ENCODE results near the gene RNF5.

DNA sequence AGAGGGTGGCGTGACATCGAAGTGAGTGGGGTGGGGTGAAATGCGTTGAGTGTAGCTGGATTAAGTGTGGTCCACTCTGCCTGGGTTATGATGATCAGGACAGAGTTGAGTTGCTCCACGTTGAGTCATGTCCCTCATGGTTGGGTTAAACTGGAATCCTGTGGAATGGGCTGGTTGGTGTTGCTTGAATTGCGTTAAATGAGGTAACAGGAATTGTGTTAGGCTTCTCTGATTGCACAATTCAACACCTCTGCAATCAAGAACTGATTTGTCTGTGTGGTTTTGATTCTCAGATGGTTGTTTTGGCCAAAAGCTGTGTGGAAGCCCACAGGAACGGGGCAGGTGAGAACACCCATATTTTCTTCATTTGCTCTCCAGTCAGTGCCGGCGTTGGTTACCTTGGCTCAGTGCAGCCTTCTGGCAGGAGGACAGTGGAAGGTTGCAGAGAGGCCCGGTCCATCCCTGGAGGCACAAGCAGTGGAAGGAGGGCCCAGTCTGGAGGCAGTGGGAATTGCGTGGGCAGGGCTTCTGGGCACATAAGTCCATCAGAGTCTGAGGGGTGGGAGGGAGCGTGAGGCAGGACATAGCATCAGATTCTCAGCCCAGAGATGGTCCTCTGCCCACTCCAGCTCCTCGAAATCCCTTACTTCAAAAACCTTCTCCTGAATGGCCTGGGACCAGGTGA, 34.0 kb downstream of the RNF5 start:
- TF ChIP-seq POLR2A (IDR thresholded peaks at IDR 0.05; ENCODE audit: low read depth, low read length) (no peak), RCOR1 (IDR thresholded peaks at IDR 0.05; ENCODE audit: insufficient replicate concordance, low read length) (no peak), CEBPB (IDR thresholded peaks at IDR 0.05; ENCODE audit: low read depth, low read length) (peak; percentile 62), MAFK (IDR thresholded peaks at IDR 0.05; ENCODE audit: low read depth, low read length) (no peak), RAD21 (IDR thresholded peaks at IDR 0.05; ENCODE audit: low read length) (no peak), MXI1 (IDR thresholded peaks at IDR 0.05; ENCODE audit: borderline replicate concordance, low read depth, low read length) (no peak), MAZ (IDR thresholded peaks at IDR 0.05; ENCODE audit: borderline replicate concordance, low read depth, low read length) (no peak), NFE2L2 (IDR thresholded peaks at IDR 0.05; ENCODE audit: low read depth, low read length) (no peak), CHD1 (IDR thresholded peaks at IDR 0.05; ENCODE audit: low read depth, low read length) (no peak), BHLHE40 (IDR thresholded peaks at IDR 0.05; ENCODE audit: low read depth, low read length) (no peak)
- TF ChIP-seq, protein P1, sequence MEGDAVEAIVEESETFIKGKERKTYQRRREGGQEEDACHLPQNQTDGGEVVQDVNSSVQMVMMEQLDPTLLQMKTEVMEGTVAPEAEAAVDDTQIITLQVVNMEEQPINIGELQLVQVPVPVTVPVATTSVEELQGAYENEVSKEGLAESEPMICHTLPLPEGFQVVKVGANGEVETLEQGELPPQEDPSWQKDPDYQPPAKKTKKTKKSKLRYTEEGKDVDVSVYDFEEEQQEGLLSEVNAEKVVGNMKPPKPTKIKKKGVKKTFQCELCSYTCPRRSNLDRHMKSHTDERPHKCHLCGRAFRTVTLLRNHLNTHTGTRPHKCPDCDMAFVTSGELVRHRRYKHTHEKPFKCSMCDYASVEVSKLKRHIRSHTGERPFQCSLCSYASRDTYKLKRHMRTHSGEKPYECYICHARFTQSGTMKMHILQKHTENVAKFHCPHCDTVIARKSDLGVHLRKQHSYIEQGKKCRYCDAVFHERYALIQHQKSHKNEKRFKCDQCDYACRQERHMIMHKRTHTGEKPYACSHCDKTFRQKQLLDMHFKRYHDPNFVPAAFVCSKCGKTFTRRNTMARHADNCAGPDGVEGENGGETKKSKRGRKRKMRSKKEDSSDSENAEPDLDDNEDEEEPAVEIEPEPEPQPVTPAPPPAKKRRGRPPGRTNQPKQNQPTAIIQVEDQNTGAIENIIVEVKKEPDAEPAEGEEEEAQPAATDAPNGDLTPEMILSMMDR (conservative IDR thresholded peaks at IDR 0.05; ENCODE audit: low read depth, low read length): no peak
- TF ChIP-seq, protein P2, sequence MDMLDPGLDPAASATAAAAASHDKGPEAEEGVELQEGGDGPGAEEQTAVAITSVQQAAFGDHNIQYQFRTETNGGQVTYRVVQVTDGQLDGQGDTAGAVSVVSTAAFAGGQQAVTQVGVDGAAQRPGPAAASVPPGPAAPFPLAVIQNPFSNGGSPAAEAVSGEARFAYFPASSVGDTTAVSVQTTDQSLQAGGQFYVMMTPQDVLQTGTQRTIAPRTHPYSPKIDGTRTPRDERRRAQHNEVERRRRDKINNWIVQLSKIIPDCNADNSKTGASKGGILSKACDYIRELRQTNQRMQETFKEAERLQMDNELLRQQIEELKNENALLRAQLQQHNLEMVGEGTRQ (IDR thresholded peaks at IDR 0.05; ENCODE audit: low read depth, low read length): no peak

All from IMR-90 (cell line).